ENCODE measurements around the gene SASS6. TPM values are rescaled to one million over a fixed set of nuclear protein-coding genes. Genes with fewer than 3 reads are reported as not detected.

Gene SASS6
- polyA plus RNA-seq, 1 donor from 2014 or later, result 6.4 TPM

DNA sequence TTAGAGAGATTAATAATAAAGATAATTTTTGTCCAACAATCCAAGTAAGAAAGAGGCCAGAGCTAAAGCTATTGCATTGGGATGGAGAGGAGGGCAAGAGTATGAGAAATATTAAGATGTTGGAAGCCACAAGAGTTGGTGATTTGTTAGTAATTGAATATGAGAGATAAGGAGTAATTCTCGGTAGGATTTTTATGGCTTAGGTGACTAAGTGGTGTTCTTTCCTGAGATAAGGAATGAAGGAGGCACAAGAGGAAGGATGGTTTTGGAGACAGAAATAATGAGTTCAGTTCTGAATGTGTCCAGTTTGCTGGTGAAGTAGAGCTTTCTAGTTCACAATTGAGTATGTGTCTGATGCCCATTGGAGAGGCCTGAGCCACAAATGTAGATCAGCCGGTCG is 9.6 kb upstream of the SASS6 start:
- H2AFZ ChIP-seq (ENCODE audit: low read depth, low read length), result no peak overlapping the region
- peaks cover 12% of the 10 kb centered on the region for H3K36me3 ChIP-seq (ENCODE audit: insufficient read depth, low read length)
- no peaks in the 10 kb centered on the region for H3K9me3 ChIP-seq (ENCODE audit: low read length)
- H3F3A ChIP-seq (ENCODE audit: insufficient read depth, low read length, poor library complexity, severe bottlenecking), result no peaks in the 10 kb centered on the region
- H3K79me2 ChIP-seq (replicated peaks; ENCODE audit: insufficient read depth, low read length), result no peaks in the 10 kb centered on the region
- TF ChIP-seq EP300 (conservative IDR thresholded peaks at IDR 0.05; ENCODE audit: poor library complexity, severe bottlenecking), result no peak
- no peak for TF ChIP-seq RAD21 (conservative IDR thresholded peaks at IDR 0.05)
- no peak for TF ChIP-seq TAF1 (IDR thresholded peaks at IDR 0.05; ENCODE audit: low read depth)
- no peak for TF ChIP-seq SMC3 (conservative IDR thresholded peaks at IDR 0.05; ENCODE audit: poor library complexity)
- no peak for TF ChIP-seq CTCF (IDR thresholded peaks at IDR 0.05; ENCODE audit: poor library complexity, severe bottlenecking)
- TF ChIP-seq POLR2AphosphoS5 (IDR thresholded peaks at IDR 0.05), result no peak
- no peak for TF ChIP-seq MXI1 (conservative IDR thresholded peaks at IDR 0.05; ENCODE audit: poor library complexity, severe bottlenecking)
- TF ChIP-seq EZH2 (IDR thresholded peaks at IDR 0.05; ENCODE audit: borderline replicate concordance, insufficient read depth, low read length, poor library complexity, severe bottlenecking), result no peak
- no peak for TF ChIP-seq REST (IDR thresholded peaks at IDR 0.05; ENCODE audit: borderline replicate concordance)
- H3K27me3 ChIP-seq (ENCODE audit: insufficient read depth, low read depth, low read length), result no peaks in the 10 kb centered on the region
- no peak overlapping the region for H3K4me3 ChIP-seq (ENCODE audit: low read length)
- H4K20me1 ChIP-seq (ENCODE audit: insufficient read depth), result no peaks in the 10 kb centered on the region
- H3K9me2 ChIP-seq (ENCODE audit: insufficient read depth, low read length), result no peaks in the 10 kb centered on the region
- no peak overlapping the region for H3K4me2 ChIP-seq (ENCODE audit: low read length)
- H3K9ac ChIP-seq (ENCODE audit: low read length), result no peak overlapping the region
- no peak overlapping the region for H3K27ac ChIP-seq (ENCODE audit: low read length)

- Histone ChIP-seq H2AFZ (ENCODE audit: low read depth, low read length) (no peak overlapping the region), H4K20me1 (ENCODE audit: insufficient read depth) (no peaks in the 10 kb centered on the region), H3K9ac (ENCODE audit: low read length) (no peak overlapping the region), H3K9me2 (ENCODE audit: insufficient read depth, low read length) (no peaks in the 10 kb centered on the region), H3K79me2 (replicated peaks; ENCODE audit: insufficient read depth, low read length) (no peaks in the 10 kb centered on the region), H3K27me3 (ENCODE audit: insufficient read depth, low read depth, low read length) (no peaks in the 10 kb centered on the region), H3K4me3 (ENCODE audit: low read length) (no peak overlapping the region), H3K4me2 (ENCODE audit: low read length) (no peak overlapping the region), H3F3A (ENCODE audit: insufficient read depth, low read length, poor library complexity, severe bottlenecking) (no peaks in the 10 kb centered on the region), H3K36me3 (ENCODE audit: insufficient read depth, low read length) (peaks cover 12% of the 10 kb centered on the region), H3K27ac (ENCODE audit: low read length) (no peak overlapping the region), H3K9me3 (ENCODE audit: low read length) (no peaks in the 10 kb centered on the region)
- TF ChIP-seq SMC3 (conservative IDR thresholded peaks at IDR 0.05; ENCODE audit: poor library complexity), result no peak
- no peak for TF ChIP-seq TAF1 (IDR thresholded peaks at IDR 0.05; ENCODE audit: low read depth)
- TF ChIP-seq RAD21 (conservative IDR thresholded peaks at IDR 0.05), result no peak
- no peak for TF ChIP-seq POLR2AphosphoS5 (IDR thresholded peaks at IDR 0.05)
- no peak for TF ChIP-seq CTCF (IDR thresholded peaks at IDR 0.05; ENCODE audit: poor library complexity, severe bottlenecking)
- no peak for TF ChIP-seq EZH2 (IDR thresholded peaks at IDR 0.05; ENCODE audit: borderline replicate concordance, insufficient read depth, low read length, poor library complexity, severe bottlenecking)
- TF ChIP-seq REST (IDR thresholded peaks at IDR 0.05; ENCODE audit: borderline replicate concordance), result no peak
- no peak for TF ChIP-seq EP300 (conservative IDR thresholded peaks at IDR 0.05; ENCODE audit: poor library complexity, severe bottlenecking)
- TF ChIP-seq MXI1 (conservative IDR thresholded peaks at IDR 0.05; ENCODE audit: poor library complexity, severe bottlenecking), result no peak
Observed at GRCh38 chr1:100141192-100141591, 8.5 kb upstream of the SASS6 start.

All from neural cell (in vitro differentiated cells).